ENCODE results near the gene EPS15.
"Not testable (repeated sequence)": the region's sequence is repeated elsewhere in the genome, so short reads cannot be mapped to it uniquely, and the experiment has no call there.

EPS15 gene

DNA sequence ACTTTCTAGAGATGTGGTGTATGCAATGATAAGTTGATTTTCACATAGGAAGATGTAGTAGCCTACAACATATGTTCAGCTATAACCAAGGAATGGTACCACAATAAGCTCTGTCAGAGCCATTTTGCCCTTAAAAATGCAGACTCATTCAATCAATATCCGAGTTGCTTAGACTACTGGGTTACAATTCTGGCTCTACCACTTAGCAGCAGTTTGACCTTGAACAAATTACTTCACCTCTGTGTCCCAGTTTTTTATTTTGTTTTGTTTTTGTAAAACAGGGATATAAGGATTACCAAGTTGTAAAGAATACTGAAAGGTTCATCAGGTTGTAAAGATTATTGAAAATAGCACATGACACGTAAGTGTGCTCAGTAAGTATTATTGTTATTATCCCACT lies 9.3 kb downstream of the EPS15 start:
- DNase-seq (ENCODE audit: low read depth), result no peak
- in situ Hi-C loops (cut with HindIII; ENCODE audit: low sequenced_read_pairs), result no loop called here
- H3K4me3 ChIP-seq (ENCODE audit: low read depth, low read length), result no peak overlapping the region
- no peak for TF ChIP-seq CTCF (IDR thresholded peaks at IDR 0.05; ENCODE audit: low read depth, low read length, missing control alignments)

DNA sequence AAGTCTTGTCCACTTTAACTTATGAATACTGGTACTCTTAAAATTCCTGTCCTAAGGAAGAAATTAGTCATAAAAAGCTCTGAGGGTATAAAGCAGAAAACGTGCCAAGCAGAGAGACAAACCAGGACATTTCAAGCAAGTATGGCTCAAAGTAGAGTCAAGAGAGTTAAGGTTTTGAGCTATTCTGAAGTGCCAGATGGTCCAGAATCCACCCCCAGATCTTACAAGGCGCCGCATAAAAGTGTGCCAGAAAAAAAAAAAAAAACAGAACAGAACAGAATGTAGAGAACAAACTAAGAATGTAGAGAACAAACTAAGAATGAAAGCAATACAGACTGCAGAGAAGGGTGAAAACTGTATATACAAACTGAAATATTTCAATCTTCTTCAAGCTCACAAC lies 12.5 kb downstream of the EPS15 start:
- in situ Hi-C loops (cut with HindIII; ENCODE audit: low sequenced_read_pairs), result no loop called here
- no peak for TF ChIP-seq CTCF (IDR thresholded peaks at IDR 0.05; ENCODE audit: low read depth, low read length, missing control alignments)
- DNase-seq (ENCODE audit: low read depth), result peak; percentile 88
- H3K4me3 ChIP-seq (ENCODE audit: low read depth, low read length), result peak overlapping the region; percentile 1

- DNase-seq (ENCODE audit: low read depth), result no peak
- in situ Hi-C loops (cut with HindIII; ENCODE audit: low sequenced_read_pairs), result no loop called here
- TF ChIP-seq CTCF (IDR thresholded peaks at IDR 0.05; ENCODE audit: low read depth, low read length, missing control alignments), result no peak
- H3K4me3 ChIP-seq (ENCODE audit: low read depth, low read length), result no peak overlapping the region
These were observed 14.1 kb downstream of the EPS15 start for GRCh38 chr1:51504806-51505525.

DNA sequence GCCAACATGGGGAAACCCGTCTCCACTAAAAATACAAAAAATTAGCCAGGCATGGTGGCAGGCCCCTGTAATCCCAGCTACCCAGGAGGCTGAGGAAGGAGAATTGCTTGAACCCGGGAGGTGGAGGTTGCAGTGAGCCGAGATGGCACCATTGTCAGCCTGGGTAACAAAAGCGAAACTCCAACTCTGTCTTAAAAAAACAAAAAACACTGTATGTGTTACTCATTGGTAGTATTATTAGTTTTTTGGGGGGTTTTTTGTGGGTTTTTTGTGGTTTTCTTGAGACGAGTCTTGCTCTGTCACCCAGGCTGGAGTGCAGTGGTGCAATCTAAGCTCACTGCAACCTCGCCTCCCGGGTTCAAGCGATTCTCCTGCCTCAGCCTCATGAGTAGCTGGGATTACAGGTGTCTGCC lies 17.8 kb downstream of the EPS15 start:
- H3K4me3 ChIP-seq (ENCODE audit: low read depth, low read length); DNase-seq (ENCODE audit: low read depth); in situ Hi-C loops (cut with HindIII; ENCODE audit: low sequenced_read_pairs): not testable (repeated sequence)

- no peak for TF ChIP-seq CTCF (IDR thresholded peaks at IDR 0.05; ENCODE audit: low read depth, low read length, missing control alignments)
- in situ Hi-C loops (cut with HindIII; ENCODE audit: low sequenced_read_pairs), result no loop called here
- H3K4me3 ChIP-seq (ENCODE audit: low read depth, low read length), result no peak overlapping the region
- DNase-seq (ENCODE audit: low read depth), result no peak
These were observed 19.4 kb downstream of the EPS15 start for GRCh38 chr1:51499694-51500093.

GRCh38 chr1:51498924-51499323 lies 20.1 kb downstream of the EPS15 start:
- in situ Hi-C loops (cut with HindIII; ENCODE audit: low sequenced_read_pairs), result no loop called here
- no peak for TF ChIP-seq CTCF (IDR thresholded peaks at IDR 0.05; ENCODE audit: low read depth, low read length, missing control alignments)
- DNase-seq (ENCODE audit: low read depth), result no peak
- no peak overlapping the region for H3K4me3 ChIP-seq (ENCODE audit: low read depth, low read length)

- TF ChIP-seq CTCF (IDR thresholded peaks at IDR 0.05; ENCODE audit: low read depth, low read length, missing control alignments), result no peak
- no peak for DNase-seq (ENCODE audit: low read depth)
These were observed 21.7 kb downstream of the EPS15 start for GRCh38 chr1:51497340-51497739.

More at GRCh38 chr1:51497340-51497739, 21.7 kb downstream of the EPS15 start:
- in situ Hi-C loops (cut with HindIII; ENCODE audit: low sequenced_read_pairs), result no loop called here
- no peak overlapping the region for H3K4me3 ChIP-seq (ENCODE audit: low read depth, low read length)
